ENCODE data around the gene CFAP410. TPM values are rescaled to one million over a fixed set of nuclear protein-coding genes. Genes with fewer than 3 reads are reported as not detected.
"Not testable (repeated sequence)": the region's sequence is repeated elsewhere in the genome, so short reads cannot be mapped to it uniquely, and the experiment has no call there.

CFAP410 gene
- total and polyA plus RNA-seq, 2 donors (not counting 3 experiments of a cell fraction or from before 2014, with no cell fraction given), result 7.2 to 12.2 TPM

GRCh38 chr21:44363278-44363677 lies 24.1 kb upstream of the CFAP410 start:
- no peak overlapping the region for H2AFZ ChIP-seq (ENCODE audit: low read depth, low read length)
- no peak overlapping the region for H3K4me2 ChIP-seq (ENCODE audit: insufficient read depth, low read length)
- intact Hi-C loops (cut with micrococcal nuclease) (no loop called here), dilution Hi-C loops (cut with MboI; ENCODE audit: extremely low pct_ligation_motif_present, low sequenced_read_pairs) (no loop called here)
- H3K9ac ChIP-seq (replicated peaks; ENCODE audit: extremely low read depth, insufficient read depth, low read length), result no peak overlapping the region
- H3K4me1 ChIP-seq (ENCODE audit: control insufficient read depth, extremely low read depth, insufficient read depth, low read length), result no peaks in the 10 kb centered on the region
- H3K4me3 ChIP-seq (replicated peaks in 1 of 3; ENCODE audit: insufficient read depth in 1 of 3, low read depth in 1 of 3, low read length in 3 of 3), result no peak overlapping the region
- H3K9me1 ChIP-seq (replicated peaks; ENCODE audit: control insufficient read depth, extremely low read depth, insufficient read depth, low read length), result no peaks in the 10 kb centered on the region
- no peak for FAIRE-seq
- no peaks in the 10 kb centered on the region for H3K36me3 ChIP-seq (ENCODE audit: control insufficient read depth in 2 of 2, extremely low read depth in 1 of 2, insufficient read depth in 2 of 2, low read length in 2 of 2)
- ChIA-PET POLR2A (no interaction called here), CTCF (no interaction called here)
- DNase-seq (ENCODE audit: low read depth, low spot score), result no peak
- H4K20me1 ChIP-seq (replicated peaks; ENCODE audit: control insufficient read depth, extremely low read depth, insufficient read depth, low read length), result no peaks in the 10 kb centered on the region
- no TSS peak for BruUV-seq (replicated peaks)
- TF ChIP-seq GATA2 (IDR thresholded peaks at IDR 0.05; ENCODE audit: insufficient read depth, insufficient read length, low read depth, low read length) (no peak), MAX (IDR thresholded peaks at IDR 0.05; ENCODE audit: insufficient read depth, insufficient read length) (no peak), EZH2 (IDR thresholded peaks at IDR 0.05; ENCODE audit: borderline replicate concordance, low read depth, low read length, severe bottlenecking) (no peak), FOS (IDR thresholded peaks at IDR 0.05; ENCODE audit: borderline replicate concordance, insufficient read depth, low read length) (no peak), MYC (IDR thresholded peaks at IDR 0.05; ENCODE audit: low read depth, low read length) (no peak), JUN (IDR thresholded peaks at IDR 0.05; ENCODE audit: borderline replicate concordance, insufficient read depth, insufficient read length, low read depth) (no peak), CTCF (IDR thresholded peaks at IDR 0.05; ENCODE audit: extremely low read depth in 1 of 2, insufficient read depth in 1 of 2, low read depth in 1 of 2, low read length in 2 of 2) (no peak), POLR2A (IDR thresholded peaks at IDR 0.05; ENCODE audit: low read depth, low read length) (no peak), POLR2AphosphoS5 (IDR thresholded peaks at IDR 0.05; ENCODE audit: insufficient read depth, low read depth, low read length) (no peak)
- H3K9me3 ChIP-seq (replicated peaks; ENCODE audit: control insufficient read depth, insufficient read depth, low read length), result no peaks in the 10 kb centered on the region
- no peak overlapping the region for H3K27ac ChIP-seq (ENCODE audit: insufficient read depth, low read depth, low read length)
- H3K27me3 ChIP-seq (ENCODE audit: control insufficient read depth in 2 of 2, insufficient read depth in 2 of 2, low read length in 2 of 2), result peaks cover 0 to 4% of the 10 kb centered on the region in 2 experiments
- H3K79me2 ChIP-seq (ENCODE audit: control insufficient read depth, insufficient read depth, low read length), result no peaks in the 10 kb centered on the region

- H3K9me3 ChIP-seq (replicated peaks; ENCODE audit: control insufficient read depth, insufficient read depth, low read length); CTCF ChIA-PET; H3K4me2 ChIP-seq (ENCODE audit: insufficient read depth, low read length); H3K79me2 ChIP-seq (ENCODE audit: control insufficient read depth, insufficient read depth, low read length); FAIRE-seq; POLR2A ChIA-PET; H2AFZ ChIP-seq (ENCODE audit: low read depth, low read length); H3K27me3 ChIP-seq (ENCODE audit: control insufficient read depth in 2 of 2, insufficient read depth in 2 of 2, low read length in 2 of 2); BruUV-seq (replicated peaks); H3K36me3 ChIP-seq (ENCODE audit: control insufficient read depth in 2 of 2, extremely low read depth in 1 of 2, insufficient read depth in 2 of 2, low read length in 2 of 2); DNase-seq (ENCODE audit: low read depth, low spot score); H4K20me1 ChIP-seq (replicated peaks; ENCODE audit: control insufficient read depth, extremely low read depth, insufficient read depth, low read length); intact Hi-C loops (cut with micrococcal nuclease); dilution Hi-C loops (cut with MboI; ENCODE audit: extremely low pct_ligation_motif_present, low sequenced_read_pairs); H3K9ac ChIP-seq (replicated peaks; ENCODE audit: extremely low read depth, insufficient read depth, low read length); H3K9me1 ChIP-seq (replicated peaks; ENCODE audit: control insufficient read depth, extremely low read depth, insufficient read depth, low read length); H3K27ac ChIP-seq (ENCODE audit: insufficient read depth, low read depth, low read length); H3K4me3 ChIP-seq (replicated peaks in 1 of 3; ENCODE audit: insufficient read depth in 1 of 3, low read depth in 1 of 3, low read length in 3 of 3); H3K4me1 ChIP-seq (ENCODE audit: control insufficient read depth, extremely low read depth, insufficient read depth, low read length): not testable (repeated sequence)
Measured at GRCh38 chr21:44361903-44362302, 22.7 kb upstream of the CFAP410 start.

Measured in endothelial cell of umbilical vein (primary cell).